Measurements from ENCODE around the gene DFFB. TPM values are rescaled to one million over a fixed set of nuclear protein-coding genes. Genes with fewer than 3 reads are reported as not detected.

The DFFB gene
- total RNA-seq, 1 experiment from 2014 or later = 9.0 TPM

DNA sequence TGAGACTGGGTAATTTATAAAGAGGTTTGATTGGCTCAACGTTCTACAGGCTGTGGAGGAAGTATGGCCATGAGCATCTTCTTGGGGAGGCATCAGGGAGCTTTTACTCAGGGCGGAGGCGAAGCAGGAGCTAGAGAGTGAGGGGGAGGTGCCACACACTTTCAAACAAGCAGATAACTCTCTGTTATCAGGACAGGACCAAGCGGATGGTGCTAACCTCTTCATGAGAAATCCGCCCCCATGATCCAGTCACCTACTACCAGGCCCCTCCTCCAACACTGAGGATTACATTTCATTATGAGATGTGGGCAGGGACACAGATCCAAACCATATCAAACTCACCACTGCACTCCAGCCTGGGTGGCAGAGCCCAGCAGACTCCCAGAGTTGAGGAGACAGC is 49.5 kb upstream of the DFFB start:
- H3K36me3 ChIP-seq (ENCODE audit: control insufficient read depth in 1 of 2, insufficient read depth in 2 of 2, low read length in 2 of 2) = no peaks in the 10 kb centered on the region
- no peaks in the 10 kb centered on the region for H3K27me3 ChIP-seq (ENCODE audit: insufficient read depth, low read length)
- no peak overlapping the region for H3K9ac ChIP-seq (ENCODE audit: low read length)
- no peaks in the 10 kb centered on the region for H4K20me1 ChIP-seq (ENCODE audit: insufficient read depth)
- no peak overlapping the region for H3K4me2 ChIP-seq (ENCODE audit: low read length)
- ChIA-PET RAD21 (ENCODE audit: low non-redundant PET in 1 of 2, low total read pairs in 2 of 2, uncharacterized antibody in 2 of 2, unreplicated experiment in 2 of 2) (no interaction called here), POLR2A (no interaction called here), CTCF (no interaction called here)
- TF ChIP-seq ELF1 (IDR thresholded peaks at IDR 0.05; ENCODE audit: borderline replicate concordance, low read depth) = no peak
- TF ChIP-seq SIN3A (IDR thresholded peaks at IDR 0.05; ENCODE audit: low read depth) = no peak
- TF ChIP-seq YY1 (IDR thresholded peaks at IDR 0.05; ENCODE audit: extremely low read depth, insufficient replicate concordance, low read depth, low read length) = no peak
- TF ChIP-seq ZBTB33 (IDR thresholded peaks at IDR 0.05; ENCODE audit: extremely low read depth, insufficient replicate concordance, low read length) = no peak
- TF ChIP-seq JUND (IDR thresholded peaks at IDR 0.05) = no peak
- no peak for TF ChIP-seq EZH2phosphoT487 (IDR thresholded peaks at IDR 0.05; ENCODE audit: borderline replicate concordance)
- TF ChIP-seq EZH2 (IDR thresholded peaks at IDR 0.05) = no peak
- TF ChIP-seq SRF (IDR thresholded peaks at IDR 0.05; ENCODE audit: low read depth) = no peak
- TF ChIP-seq, protein P1, sequence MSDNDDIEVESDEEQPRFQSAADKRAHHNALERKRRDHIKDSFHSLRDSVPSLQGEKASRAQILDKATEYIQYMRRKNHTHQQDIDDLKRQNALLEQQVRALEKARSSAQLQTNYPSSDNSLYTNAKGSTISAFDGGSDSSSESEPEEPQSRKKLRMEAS (IDR thresholded peaks at IDR 0.05) = no peak
- TF ChIP-seq POLR2AphosphoS5 (IDR thresholded peaks at IDR 0.05; ENCODE audit: low read depth, low read length) = no peak
- TF ChIP-seq CTCF (IDR thresholded peaks at IDR 0.05 in 2 of 3, conservative IDR thresholded peaks at IDR 0.05 in 1 of 3; ENCODE audit: borderline replicate concordance in 1 of 3, insufficient read depth in 1 of 3, low read depth in 2 of 3, low read length in 2 of 3) = no peak
- no peak for TF ChIP-seq POLR2A (IDR thresholded peaks at IDR 0.05; ENCODE audit: borderline replicate concordance, extremely low read depth, insufficient read depth, insufficient read length)
- no peak for TF ChIP-seq ZNF274 (IDR thresholded peaks at IDR 0.05; ENCODE audit: low read depth, low read length)
- no peak for TF ChIP-seq RAD21 (IDR thresholded peaks at IDR 0.05; ENCODE audit: low read depth)
- TF ChIP-seq ZFX (IDR thresholded peaks at IDR 0.05) = no peak
- no peak for TF ChIP-seq TCF7L2 (IDR thresholded peaks at IDR 0.05; ENCODE audit: borderline replicate concordance, extremely low read depth, insufficient read depth, insufficient read length)
- no peak for TF ChIP-seq SP1 (IDR thresholded peaks at IDR 0.05; ENCODE audit: low read depth)
- no peak overlapping the region for H3K4me3 ChIP-seq (replicated peaks in 1 of 2; ENCODE audit: low read depth in 1 of 2, low read length in 2 of 2)
- H3K79me2 ChIP-seq (ENCODE audit: insufficient read depth, low read length) = no peaks in the 10 kb centered on the region
- no peak for ATAC-seq
- H3K27ac ChIP-seq (ENCODE audit: low read depth, low read length) = no peak overlapping the region
- peaks cover 0 to 10% of the 10 kb centered on the region in 2 experiments; a peak in 2 of 4 replicates for H3K9me3 ChIP-seq (ENCODE audit: control insufficient read depth in 1 of 2, insufficient read depth in 1 of 2, low read depth in 1 of 2, low read length in 2 of 2)
- DNase-seq (ENCODE audit: low read depth, low spot score) = no peak
- no TSS peak for BruUV-seq (replicated peaks)
- H3K9me2 ChIP-seq (ENCODE audit: insufficient read depth) = no peaks in the 10 kb centered on the region
- H3K4me1 ChIP-seq (ENCODE audit: control insufficient read depth in 1 of 2, insufficient read depth in 2 of 2, low read length in 2 of 2) = peaks cover 7 to 10% of the 10 kb centered on the region in 2 experiments; a peak in 3 of 4 replicates
- H2AFZ ChIP-seq (ENCODE audit: low read depth, low read length, poor library complexity, severe bottlenecking) = no peak overlapping the region
- intact Hi-C loops (cut with micrococcal nuclease) = no loop called here
